Stimulated activated CD8-positive, alpha-beta memory T cell treated with anti-CD3 and anti-CD28 coated beads, Interleukin-15, amount 100 ng/mL, for 4 hours (primary cell): ENCODE data around the gene ZNF516.

Experiments
- DNase-seq, 2 donors: peaks; one replicate each; pipeline ENCODE4 v3.0.0-alpha.2; 2020; ENCODE audit warnings: low read depth in 2 of 2

The ZNF516 gene

DNA sequence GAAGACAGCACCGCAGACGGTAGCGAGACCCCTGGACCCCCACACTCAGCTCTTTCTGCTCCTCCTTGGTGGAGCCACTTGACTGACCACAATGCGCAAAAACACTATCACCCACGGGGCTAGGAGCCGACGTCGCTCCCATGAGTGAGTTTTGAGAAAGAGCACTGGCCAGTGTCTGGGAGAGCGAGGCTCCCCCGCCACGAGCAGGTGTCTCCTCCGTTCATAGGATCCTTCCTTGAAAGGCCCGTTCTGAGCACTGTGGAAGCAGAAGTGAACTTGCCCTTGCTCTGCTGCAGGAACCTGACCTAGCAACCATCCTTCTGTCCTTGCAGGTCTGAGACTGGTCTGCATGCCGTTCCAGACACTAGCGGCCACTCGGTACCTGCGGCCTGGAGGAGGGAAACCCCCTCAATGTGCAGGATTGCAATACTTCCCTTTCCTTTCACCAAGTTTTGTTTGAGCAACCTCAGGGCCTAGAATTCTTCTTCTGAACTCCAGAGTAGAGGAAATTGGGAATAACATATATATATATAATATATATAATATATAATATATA lies 12.9 kb upstream of the ZNF516 start:
- no peak for DNase-seq

- no peak for DNase-seq
Observed at GRCh38 chr18:76506974-76507764, 12.1 kb upstream of the ZNF516 start.

DNA sequence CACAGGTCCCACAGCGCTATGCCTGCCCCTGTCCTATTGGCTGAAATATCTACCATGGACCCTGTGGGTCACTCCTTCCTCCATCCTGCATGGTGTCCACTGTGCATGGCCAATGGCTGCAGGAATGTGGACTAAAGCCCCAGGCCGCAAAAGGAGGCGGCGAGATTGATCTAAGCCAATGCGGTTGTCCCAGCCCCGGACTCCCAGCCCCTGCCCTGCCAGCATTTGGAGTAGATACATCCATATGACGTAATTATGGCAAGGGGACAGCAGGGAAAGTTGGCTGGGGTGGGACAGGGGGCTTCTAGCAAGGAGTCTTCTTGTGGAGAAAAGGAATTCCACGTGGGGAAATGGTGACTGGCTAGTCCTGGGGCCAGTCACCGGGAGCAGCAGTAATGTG lies 11.4 kb upstream of the ZNF516 start:
- DNase-seq, result no peak

DNA sequence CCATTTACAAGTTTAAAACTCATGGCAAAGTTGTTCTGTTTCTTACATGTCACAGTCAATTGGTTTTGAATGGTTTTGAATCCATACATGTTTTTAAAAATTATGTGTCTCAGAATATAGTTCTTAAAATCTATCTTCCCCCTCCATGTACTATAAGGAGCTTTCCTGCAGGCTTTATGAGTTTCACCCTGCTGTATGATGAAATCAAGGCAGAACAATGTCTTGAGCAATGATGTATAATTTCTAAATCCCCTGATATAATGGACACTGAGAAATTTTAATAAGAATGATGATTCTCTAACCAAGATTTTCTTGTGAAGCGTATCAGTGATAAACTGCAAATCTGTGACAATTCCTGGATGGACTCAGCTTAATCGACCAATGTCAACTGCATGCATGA lies 10.6 kb upstream of the ZNF516 start:
- no peak for DNase-seq

- no peak for DNase-seq
Observed at GRCh38 chr18:76504749-76505148, 9.7 kb upstream of the ZNF516 start.

DNA sequence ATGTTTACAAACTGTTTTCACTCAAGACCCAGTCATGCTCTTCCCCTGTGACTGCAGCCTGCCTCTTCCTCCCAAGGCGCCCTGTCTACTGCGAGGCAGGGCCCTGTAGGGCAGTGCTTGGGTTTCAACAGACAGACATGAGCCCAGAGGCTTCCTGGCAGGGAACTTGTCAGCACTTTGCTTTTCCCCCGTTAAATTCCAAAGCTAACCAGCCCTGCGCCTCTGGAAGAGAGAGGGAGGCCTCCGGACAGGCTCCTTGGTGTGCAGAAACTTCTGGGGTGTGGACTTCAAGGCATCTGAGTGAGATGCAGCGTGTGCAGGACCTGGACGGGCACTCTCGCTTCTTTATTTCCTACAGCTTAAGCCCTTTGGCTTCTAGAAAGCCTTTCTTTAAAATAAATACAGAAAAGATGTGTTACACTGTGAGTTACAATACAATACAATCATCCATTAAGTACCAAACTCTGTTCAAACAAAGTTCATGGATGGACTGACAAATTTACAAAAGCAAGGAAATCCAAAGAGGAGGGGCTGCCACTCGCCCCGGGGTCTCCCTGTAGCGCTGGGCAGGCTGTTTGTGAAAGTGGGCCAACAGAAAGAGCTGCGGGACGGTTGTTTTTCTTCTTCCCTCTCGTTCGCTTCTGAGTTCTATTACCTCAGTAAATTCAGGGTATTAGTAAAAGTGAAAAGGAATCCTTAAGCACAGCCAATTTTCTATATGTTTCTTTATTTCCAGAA lies 8.8 kb upstream of the ZNF516 start:
- no peak for DNase-seq

DNA sequence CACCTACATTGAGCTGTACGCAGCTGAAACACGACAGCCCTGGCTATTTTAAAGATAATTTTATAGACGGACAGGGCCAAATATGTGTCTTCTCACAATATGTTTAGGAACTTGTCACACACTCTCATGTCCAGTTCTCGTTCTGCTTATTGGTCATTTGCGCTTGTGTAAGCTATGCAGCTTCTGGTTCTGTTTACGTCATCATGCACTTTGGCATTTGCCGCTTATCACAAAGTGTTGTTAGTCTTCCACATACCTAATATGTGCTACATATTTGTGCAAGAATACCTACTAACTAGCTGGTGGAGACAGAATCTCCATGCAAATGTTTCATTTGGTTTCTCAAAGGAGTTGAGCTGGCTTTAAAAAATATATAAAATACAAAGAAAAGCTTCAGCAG lies 7.5 kb upstream of the ZNF516 start:
- no peak for DNase-seq

GRCh38 chr18:76499637-76500340 lies 4.7 kb upstream of the ZNF516 start:
- no peak for DNase-seq

- DNase-seq, result no peak
Observed at GRCh38 chr18:76499021-76499420, 4.0 kb upstream of the ZNF516 start.

- DNase-seq, result no peak
Observed at GRCh38 chr18:76498064-76498463, 3.0 kb upstream of the ZNF516 start.

DNA sequence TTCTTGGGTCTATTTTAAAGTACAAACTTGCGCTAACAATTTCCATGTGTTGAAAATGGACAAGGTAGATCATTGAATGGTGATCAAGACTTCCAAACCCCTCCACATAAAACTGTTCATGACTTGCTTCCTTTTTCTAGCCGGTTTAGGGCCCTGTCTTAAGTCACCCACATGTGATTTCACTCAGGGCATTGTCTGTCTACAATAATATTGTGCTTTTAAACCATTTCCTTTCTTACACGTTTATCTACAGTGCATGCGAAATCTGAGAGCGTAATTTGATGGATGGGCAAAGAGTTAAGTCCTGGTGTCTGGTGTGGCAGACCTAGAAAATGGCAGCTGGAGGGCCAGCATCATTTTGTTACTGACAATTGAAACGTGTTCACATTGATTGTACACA lies 2.0 kb upstream of the ZNF516 start:
- DNase-seq, result no peak

GRCh38 chr18:76496194-76496890 lies 1.3 kb upstream of the ZNF516 start:
- no peak for DNase-seq

DNA sequence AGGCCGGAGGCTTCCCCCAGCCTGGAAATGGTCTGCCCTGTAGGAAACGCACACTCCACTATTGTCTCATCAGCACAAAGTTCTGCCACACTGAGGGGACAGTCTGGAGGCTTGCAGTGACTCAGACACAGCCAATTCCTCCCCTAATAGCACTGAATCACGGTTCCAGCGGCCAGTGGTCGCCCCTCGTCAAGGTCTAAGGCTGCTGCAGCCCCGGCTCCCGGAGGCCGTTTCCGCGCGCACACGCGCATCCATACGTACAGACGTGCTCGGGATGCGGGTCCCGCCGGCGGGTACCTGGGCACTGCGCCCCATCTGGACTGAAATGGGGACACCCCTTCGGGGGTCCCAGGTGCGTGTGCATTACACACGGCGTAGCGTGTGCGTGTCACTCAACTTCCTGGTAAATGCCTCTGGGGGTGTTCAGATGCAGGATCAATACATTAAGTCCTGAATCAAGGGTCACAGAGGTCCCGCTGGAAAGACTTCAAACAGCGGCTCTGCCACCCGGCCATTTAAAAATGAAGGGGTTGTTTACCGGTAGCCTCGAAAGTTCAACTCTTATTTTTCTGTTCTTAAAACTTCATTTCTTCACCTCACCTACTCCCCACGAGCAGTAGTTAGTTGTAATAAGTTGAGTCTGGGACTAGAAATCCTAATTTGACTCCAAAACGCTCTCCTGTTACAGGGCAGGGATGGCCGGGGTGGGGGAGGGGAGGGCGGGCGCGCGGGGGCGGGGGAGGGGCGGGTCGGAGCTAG lies 572 bp upstream of the ZNF516 start:
- DNase-seq, result no peak

GRCh38 chr18:76494231-76495005 lies 624 bp downstream of the ZNF516 start:
- DNase-seq, result no peak

DNA sequence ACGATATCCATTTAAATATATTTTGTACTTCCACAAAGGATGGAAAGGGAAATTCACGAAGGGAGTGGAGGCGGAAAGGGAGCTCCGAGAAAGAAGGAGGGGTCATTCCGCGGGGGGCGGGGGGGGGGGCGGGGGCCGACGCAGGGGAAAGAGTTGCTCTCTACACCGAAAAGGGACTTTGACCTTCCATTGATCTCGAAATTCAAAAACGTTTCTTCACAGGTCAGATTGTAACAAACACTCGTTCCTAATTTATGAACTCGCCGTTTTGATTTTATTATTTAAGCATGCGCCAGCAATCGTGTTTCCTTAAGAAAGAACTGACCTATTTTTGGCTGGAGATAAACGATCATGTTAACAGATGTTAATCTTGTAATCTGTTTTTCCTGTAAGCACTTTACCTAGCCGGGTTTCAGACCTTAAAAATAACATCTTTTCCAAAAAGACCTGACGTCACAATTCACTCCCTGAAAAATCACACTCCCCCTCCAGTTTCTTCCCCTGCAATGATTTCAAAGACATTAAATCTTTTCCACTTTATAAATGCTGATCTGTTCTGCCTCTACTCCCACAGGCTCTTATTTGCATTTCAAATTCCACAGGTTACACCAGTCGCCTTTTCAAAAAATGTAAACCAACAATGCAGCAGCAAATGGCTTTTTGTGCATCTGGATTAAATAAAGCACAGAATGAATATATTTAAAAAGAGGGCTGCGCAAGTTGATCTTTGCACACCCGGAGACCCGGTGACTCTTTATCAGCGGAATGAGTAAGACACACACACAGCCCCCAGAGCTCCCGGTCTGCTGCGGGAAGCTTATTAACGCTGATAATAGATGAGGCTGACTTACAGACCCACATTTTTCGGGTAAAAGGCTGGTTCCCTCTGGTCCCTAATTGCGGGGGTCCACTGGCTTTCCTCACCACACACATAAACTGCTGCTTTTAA lies 1.6 kb downstream of the ZNF516 start:
- no peak for DNase-seq

DNA sequence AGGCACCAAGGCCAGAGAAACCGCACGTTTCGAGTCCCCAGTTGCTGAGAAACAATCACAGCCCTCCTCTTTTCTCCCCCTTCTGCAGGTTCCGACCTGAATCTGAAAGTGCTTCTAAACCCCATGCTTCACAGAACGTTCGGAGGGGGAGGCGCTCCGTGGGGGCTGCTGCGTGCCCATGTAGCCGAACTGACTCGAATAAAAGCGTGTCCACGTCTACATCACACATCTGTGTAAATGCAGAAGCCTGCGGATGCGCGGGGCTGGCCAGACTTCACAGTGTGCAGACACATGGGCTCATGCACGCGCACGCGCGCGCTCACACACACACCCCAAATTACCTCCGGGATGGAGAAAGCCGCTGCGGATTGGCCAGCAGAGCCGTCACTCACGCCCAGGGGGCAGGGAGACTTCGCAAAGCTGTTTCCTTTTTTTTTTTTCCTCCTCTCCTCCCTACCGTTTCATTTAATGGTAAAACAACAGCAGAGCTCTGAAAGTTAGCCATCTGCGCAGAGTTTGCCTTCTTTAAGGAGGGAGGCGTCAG lies 2.3 kb downstream of the ZNF516 start:
- peak; percentile 95 for DNase-seq

DNA sequence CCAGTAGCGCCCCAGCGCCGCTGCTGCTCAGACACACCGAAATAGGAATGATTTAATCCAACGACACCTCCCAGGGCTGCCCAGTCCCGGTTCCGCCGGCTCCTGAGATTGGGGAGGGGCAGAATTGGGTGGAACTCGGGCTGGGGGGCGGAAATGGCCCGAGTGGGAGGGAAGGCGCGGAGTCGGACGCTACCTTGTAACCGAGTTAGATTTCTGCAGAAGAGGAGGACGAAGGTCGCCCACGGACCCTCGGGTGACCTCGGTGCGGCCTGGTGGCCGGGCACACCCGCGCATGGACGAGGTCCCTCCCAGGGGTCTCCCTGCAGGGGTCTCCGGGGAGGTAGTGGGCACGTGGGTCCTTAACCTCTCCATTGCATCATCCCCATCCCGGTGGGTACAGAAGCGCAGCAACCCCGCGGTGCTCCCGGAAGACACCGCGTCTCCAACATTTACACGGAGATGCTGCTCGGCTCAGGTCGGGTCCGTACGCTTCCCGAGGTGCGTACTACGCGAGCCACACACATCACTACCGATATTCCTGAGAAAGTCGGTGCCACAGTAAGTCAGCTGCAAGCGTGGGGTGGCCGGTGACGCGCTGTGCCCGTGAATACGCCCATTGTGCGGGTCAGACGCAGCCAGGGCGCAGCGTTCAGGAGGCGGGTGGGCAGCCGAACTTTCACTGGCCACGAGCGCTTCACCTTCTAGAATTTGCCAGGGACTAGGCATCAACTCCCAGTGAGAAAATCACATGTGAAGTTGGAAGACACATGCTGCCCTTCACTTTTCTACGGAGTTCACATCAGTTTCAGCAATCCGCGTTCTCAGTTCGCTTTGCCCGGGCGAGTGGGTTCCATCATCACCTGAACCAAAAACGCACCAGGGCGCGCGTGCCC lies 3.0 kb downstream of the ZNF516 start:
- DNase-seq, result no peak

GRCh38 chr18:76491473-76491775 lies 3.6 kb downstream of the ZNF516 start:
- peak; percentile 59 to 62 for DNase-seq
